HUES64 (cell line): Measurements from ENCODE around the gene CACNA1B.

Experiments
- H3K27ac ChIP-seq: 2 replicates; pipeline ENCODE4 v1.7.0; 2013; ENCODE audit warnings: low read depth, low read length, inconsistent platforms
- H3K27me3 ChIP-seq: 2 replicates; pipeline ENCODE4 v1.6.1; 2013; ENCODE audit warnings: mild to moderate bottlenecking, low read length; ENCODE audit not compliant: insufficient read depth
- H3K36me3 ChIP-seq: 2 replicates; pipeline ENCODE4 v1.6.1; 2013; ENCODE audit warnings: mild to moderate bottlenecking, low read length; ENCODE audit not compliant: insufficient read depth
- H3K4me1 ChIP-seq: 2 replicates; pipeline ENCODE4 v1.6.1; 2013; ENCODE audit warnings: mild to moderate bottlenecking, low read length, moderate library complexity; ENCODE audit not compliant: insufficient read depth
- H3K4me3 ChIP-seq: 2 replicates; pipeline ENCODE4 v1.5.1; 2013; ENCODE audit warnings: mild to moderate bottlenecking, low read length, moderate library complexity
- H3K9ac ChIP-seq: 2 replicates; pipeline ENCODE4 v1.6.1; 2013; ENCODE audit warnings: mild to moderate bottlenecking, low read depth, low read length
- H3K9me3 ChIP-seq: 2 replicates; pipeline ENCODE4 v1.6.1; 2013; ENCODE audit warnings: low read depth, low read length; ENCODE audit not compliant: insufficient read depth
- WGBS: fragments of 150-250, 120-280 bp; methylation state at CpG from one replicate; pipeline ENCODE4 v1.1.7; 2013; ENCODE audit warnings: missing lambda C conversion rate; 5-methylcytosine and 5-hydroxymethylcytosine counted together

The CACNA1B gene

DNA sequence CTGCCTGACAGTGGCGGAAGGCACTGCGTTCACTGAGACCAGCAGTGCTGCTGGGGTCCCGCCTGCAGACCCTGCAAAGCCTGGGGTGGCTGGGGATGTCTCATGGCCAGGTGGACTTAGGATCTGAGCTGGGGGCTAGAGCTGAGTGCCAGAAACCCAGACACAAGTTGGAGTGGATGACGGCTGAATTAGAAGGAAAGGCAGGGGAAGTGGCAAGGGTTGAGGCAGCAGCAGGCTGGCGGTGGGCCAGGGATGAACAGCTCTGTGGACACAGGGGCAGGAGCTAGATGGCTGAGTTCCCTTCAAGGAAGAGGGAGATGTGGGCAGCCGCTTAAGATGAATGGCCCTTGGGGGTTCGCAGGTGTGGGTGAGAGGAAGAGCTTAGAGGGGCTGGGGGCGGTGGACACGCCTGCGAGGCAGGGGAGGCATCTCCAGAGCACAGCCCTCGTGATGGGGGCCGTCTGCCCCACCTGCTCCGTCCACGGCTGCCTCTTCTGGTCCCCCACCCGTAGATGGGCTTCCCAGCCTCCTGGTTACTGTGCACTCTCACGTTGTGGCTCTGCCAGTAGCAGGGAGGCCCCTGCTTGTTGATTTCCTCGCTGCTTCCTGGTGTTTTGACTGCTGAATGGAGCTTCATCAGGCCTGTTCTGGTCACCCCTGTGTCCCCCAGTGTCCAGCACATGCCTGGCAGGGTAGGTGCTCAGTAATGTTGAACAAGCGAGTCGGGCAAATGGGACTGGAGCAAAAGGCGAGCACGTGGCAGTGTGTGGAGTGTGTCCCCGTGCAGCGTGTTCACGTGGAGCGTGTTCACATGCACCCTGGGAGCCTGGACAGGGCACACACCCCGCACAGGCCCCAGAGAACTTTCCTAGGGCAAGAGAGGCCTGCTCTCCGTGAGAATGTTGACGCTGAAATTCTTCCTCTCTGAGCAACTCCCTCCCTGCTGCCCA is 168.2 kb downstream of the CACNA1B start:
- Histone ChIP-seq H3K27me3 (no peaks in the 10 kb centered on the region), H3K36me3 (peaks cover 5% of the 10 kb centered on the region; the same call in 1 of the 2 replicates), H3K4me3 (no peak overlapping the region), H3K9me3 (no peaks in the 10 kb centered on the region), H3K4me1 (no peaks in the 10 kb centered on the region), H3K27ac (no peak overlapping the region), H3K9ac (no peak overlapping the region)
- 78% methylated on average over 28 of the region's 28 CpGs for WGBS

DNA sequence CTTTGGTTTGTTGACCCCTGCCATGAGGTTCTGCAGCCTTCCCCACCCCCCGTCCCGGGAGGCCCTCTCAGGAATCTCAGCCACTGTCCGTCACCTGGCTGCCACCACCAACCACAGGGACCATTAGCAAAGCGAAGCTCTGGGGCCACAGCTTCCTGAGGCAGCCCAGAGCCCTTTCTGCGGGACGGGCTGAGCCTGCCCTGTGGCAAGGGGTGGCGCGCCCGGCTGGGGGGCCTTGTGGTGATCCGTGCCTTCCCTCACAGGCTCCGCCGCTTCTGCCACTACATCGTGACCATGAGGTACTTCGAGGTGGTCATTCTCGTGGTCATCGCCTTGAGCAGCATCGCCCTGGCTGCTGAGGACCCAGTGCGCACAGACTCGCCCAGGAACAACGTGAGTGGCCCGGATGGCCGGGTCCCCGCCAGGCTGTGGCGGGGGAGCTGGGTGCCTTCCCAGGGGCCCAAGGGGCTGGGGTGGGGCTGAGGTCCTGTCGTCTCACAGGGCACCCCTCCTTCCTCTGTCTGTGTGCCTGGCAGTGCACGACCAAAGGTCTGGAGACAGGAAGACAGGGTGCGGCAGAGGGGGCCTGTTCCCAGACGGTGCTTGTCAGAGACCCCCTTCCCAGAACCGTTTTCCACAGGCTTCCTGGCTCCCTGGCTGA is 169.2 kb downstream of the CACNA1B start:
- no peak overlapping the region for H3K4me3 ChIP-seq
- no peaks in the 10 kb centered on the region for H3K27me3 ChIP-seq
- no peaks in the 10 kb centered on the region for H3K9me3 ChIP-seq
- H3K27ac ChIP-seq: no peak overlapping the region
- WGBS: 89% methylated on average over 29 of the region's 29 CpGs
- no peak overlapping the region for H3K9ac ChIP-seq
- H3K4me1 ChIP-seq: no peaks in the 10 kb centered on the region
- peaks cover 5% of the 10 kb centered on the region; the same call in 1 of the 2 replicates for H3K36me3 ChIP-seq

- Histone ChIP-seq H3K27ac (no peak overlapping the region), H3K9ac (no peak overlapping the region), H3K27me3 (no peaks in the 10 kb centered on the region), H3K4me1 (no peaks in the 10 kb centered on the region), H3K4me3 (no peak overlapping the region), H3K36me3 (peaks cover 5% of the 10 kb centered on the region; the same call in 1 of the 2 replicates), H3K9me3 (no peaks in the 10 kb centered on the region)
- 85% methylated on average over 8 of the region's 8 CpGs for WGBS
Measured at GRCh38 chr9:138047469-138048040, 170.0 kb downstream of the CACNA1B start.

GRCh38 chr9:138048184-138048583 is 170.6 kb downstream of the CACNA1B start:
- no peaks in the 10 kb centered on the region for H3K9me3 ChIP-seq
- H3K9ac ChIP-seq: no peak overlapping the region
- 74% methylated on average over 7 of the region's 7 CpGs for WGBS
- no peak overlapping the region for H3K4me3 ChIP-seq
- H3K27ac ChIP-seq: no peak overlapping the region
- H3K36me3 ChIP-seq: peaks cover 5% of the 10 kb centered on the region; the same call in 1 of the 2 replicates
- no peaks in the 10 kb centered on the region for H3K27me3 ChIP-seq
- H3K4me1 ChIP-seq: no peaks in the 10 kb centered on the region

GRCh38 chr9:138049085-138049778 is 171.7 kb downstream of the CACNA1B start:
- Histone ChIP-seq H3K4me3 (no peak overlapping the region), H3K36me3 (peaks cover 11% of the 10 kb centered on the region; the same call in 1 of the 2 replicates), H3K27me3 (no peaks in the 10 kb centered on the region), H3K27ac (no peak overlapping the region), H3K9me3 (no peaks in the 10 kb centered on the region), H3K4me1 (no peaks in the 10 kb centered on the region), H3K9ac (no peak overlapping the region)
- 87% methylated on average over 21 of the region's 21 CpGs for WGBS

DNA sequence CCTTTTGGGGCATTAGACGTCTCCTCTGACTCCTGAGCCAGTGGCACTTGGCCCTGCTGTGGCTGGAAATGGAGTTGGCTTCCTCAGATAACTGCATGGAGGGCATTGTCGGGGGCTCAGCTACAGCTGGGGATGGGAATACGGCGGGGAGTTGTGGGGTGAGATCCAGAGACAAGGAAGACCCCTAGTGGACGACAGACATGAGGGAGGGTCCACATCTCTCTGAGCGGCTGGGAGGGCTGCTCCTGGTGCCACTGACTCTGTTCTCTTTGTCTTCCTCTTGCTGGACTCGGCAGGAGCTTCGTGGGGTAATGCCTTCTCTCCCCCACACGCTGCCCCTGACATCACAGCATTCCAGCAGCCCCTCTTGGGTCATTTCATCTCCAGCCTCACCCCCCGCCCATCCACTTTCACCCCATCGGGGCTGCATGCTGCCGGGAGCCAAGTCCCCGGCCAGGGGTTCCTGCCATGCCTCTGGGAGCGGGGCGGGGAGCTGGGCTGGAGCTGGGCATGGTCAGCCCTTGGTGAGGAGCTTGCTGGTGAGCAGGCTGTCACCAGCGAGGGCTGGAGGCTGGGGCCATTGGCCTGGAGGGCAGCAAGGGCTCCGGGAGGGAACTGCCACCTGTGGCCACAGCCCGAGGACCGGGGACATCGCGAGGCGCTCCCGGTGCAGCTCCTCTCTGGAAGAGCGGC is 172.3 kb downstream of the CACNA1B start:
- no peaks in the 10 kb centered on the region for H3K27me3 ChIP-seq
- no peak overlapping the region for H3K9ac ChIP-seq
- peaks cover 17% of the 10 kb centered on the region; the same call in 1 of the 2 replicates for H3K36me3 ChIP-seq
- no peak overlapping the region for H3K27ac ChIP-seq
- no peak overlapping the region for H3K4me3 ChIP-seq
- H3K4me1 ChIP-seq: no peaks in the 10 kb centered on the region
- no peaks in the 10 kb centered on the region for H3K9me3 ChIP-seq
- 83% methylated on average over 24 of the region's 24 CpGs for WGBS

DNA sequence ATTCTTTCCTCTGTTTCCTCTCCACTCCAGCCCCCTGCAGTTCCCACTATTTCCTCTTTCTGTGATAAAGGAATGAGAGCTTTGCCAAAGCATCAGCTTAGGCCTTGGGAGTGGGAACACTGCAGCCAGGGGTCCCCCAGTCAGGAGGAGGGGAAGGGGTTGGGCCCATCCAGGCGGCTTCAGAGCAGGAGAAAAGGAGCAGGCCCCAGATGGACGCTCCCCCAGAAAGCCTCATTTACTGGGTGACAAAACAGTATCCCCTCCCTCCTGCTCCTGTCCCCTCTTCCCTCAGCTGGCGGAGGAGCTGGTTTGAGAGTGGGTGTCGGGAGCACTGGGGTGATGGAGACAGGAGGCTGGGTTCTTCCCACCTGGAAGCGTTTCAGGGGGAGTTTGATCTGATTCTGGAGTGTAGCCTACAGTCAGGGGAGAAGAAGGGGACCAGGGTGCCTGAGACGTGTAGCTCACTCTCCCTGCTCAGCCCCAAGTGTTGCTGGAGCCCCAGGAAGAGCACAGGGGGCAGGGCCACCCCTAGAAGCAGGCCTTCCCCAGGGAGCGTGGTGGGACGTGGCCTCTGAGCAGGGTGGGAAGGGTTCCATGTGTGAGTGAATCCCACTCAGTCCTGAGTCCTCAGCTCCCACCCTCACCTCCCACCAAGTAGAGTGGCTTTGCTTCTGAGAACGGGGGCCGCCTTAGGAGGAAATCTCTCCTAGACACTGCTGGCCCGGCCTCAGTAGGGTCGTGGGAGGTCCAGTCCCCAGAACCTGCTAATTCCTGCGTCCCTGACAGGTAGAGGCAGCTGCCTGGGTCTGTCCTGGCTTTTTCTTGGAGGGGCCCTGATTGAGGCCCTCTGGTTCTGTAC is 173.1 kb downstream of the CACNA1B start:
- no peaks in the 10 kb centered on the region for H3K4me1 ChIP-seq
- H3K36me3 ChIP-seq: peaks cover 17% of the 10 kb centered on the region; the same call in 1 of the 2 replicates
- H3K4me3 ChIP-seq: no peak overlapping the region
- 71% methylated on average over 11 of the region's 13 CpGs for WGBS
- H3K27ac ChIP-seq: no peak overlapping the region
- no peaks in the 10 kb centered on the region for H3K27me3 ChIP-seq
- no peak overlapping the region for H3K9ac ChIP-seq
- H3K9me3 ChIP-seq: no peaks in the 10 kb centered on the region

GRCh38 chr9:138051586-138052321 is 174.2 kb downstream of the CACNA1B start:
- H3K36me3 ChIP-seq: peaks cover 17% of the 10 kb centered on the region; the same call in 1 of the 2 replicates
- 75% methylated on average over 15 of the region's 15 CpGs for WGBS
- H3K4me1 ChIP-seq: no peaks in the 10 kb centered on the region
- no peak overlapping the region for H3K9ac ChIP-seq
- no peak overlapping the region for H3K4me3 ChIP-seq
- no peaks in the 10 kb centered on the region for H3K9me3 ChIP-seq
- no peak overlapping the region for H3K27ac ChIP-seq
- no peaks in the 10 kb centered on the region for H3K27me3 ChIP-seq

DNA sequence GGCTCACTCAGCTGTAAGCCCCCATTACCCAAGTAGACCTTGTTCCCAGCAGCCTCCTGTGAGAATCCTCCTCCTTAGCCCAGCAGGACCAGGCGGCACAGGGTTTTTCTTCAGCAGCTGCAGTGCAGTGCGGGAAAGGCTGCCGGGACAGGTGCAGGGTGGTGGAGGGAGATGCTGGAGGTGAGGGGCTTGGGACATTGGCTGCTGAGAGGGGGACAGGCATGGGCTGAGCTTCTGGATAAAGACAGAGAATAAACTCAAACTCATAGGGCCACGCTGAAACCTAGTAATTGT is 174.7 kb downstream of the CACNA1B start:
- H3K27ac ChIP-seq: no peak overlapping the region
- no peaks in the 10 kb centered on the region for H3K27me3 ChIP-seq
- H3K4me1 ChIP-seq: no peaks in the 10 kb centered on the region
- no peak overlapping the region for H3K9ac ChIP-seq
- WGBS: 90% methylated on average over 4 of the region's 4 CpGs
- H3K36me3 ChIP-seq: peaks cover 16% of the 10 kb centered on the region; the same call in 1 of the 2 replicates
- H3K9me3 ChIP-seq: no peaks in the 10 kb centered on the region
- no peak overlapping the region for H3K4me3 ChIP-seq
